Lung (tissue), 12 donors: ENCODE results near the gene C3. TPM values are rescaled to one million over a fixed set of nuclear protein-coding genes. Genes with fewer than 3 reads are reported as not detected.

ENCODE experiments used
- ATAC-seq: fragments of 200-7000 bp; cut with Tn5 transposase; one replicate; pipeline ENCODE4 v1.9.1; 2020; ENCODE audit warnings: moderate number of reproducible peaks; ENCODE audit not compliant: insufficient read depth, low FRiP score
- DNase-seq, 3 donors: peaks; one replicate each; pipeline ENCODE4 v3.0.0-alpha.2; 2013 to 2017
- H3K27ac ChIP-seq, 2 donors: one replicate each; pipeline ENCODE4 v1.5.1; 2013; ENCODE audit warnings: mild to moderate bottlenecking in 2 of 2, moderate library complexity in 2 of 2, control low read depth in 1 of 2, inconsistent platforms in 1 of 2, low read depth in 1 of 2, low read length in 1 of 2
- H3K27me3 ChIP-seq, 3 donors: one replicate each; pipeline ENCODE4 v1.5.1; 2013; ENCODE audit warnings: low read length in 2 of 3; ENCODE audit not compliant: control insufficient read depth in 3 of 3, insufficient read depth in 3 of 3
- H3K36me3 ChIP-seq, 4 donors: one replicate each; pipeline ENCODE4 v1.5.1; 2013; ENCODE audit warnings: low read length in 4 of 4, mild to moderate bottlenecking in 1 of 4, moderate library complexity in 1 of 4; ENCODE audit not compliant: control insufficient read depth in 4 of 4, insufficient read depth in 4 of 4
- H3K4me1 ChIP-seq, 5 donors: one replicate each; pipeline ENCODE4 v1.5.1; 2013; ENCODE audit warnings: low read length in 5 of 5, mild to moderate bottlenecking in 2 of 5, moderate library complexity in 1 of 5; ENCODE audit not compliant: control insufficient read depth in 5 of 5, insufficient read depth in 5 of 5
- H3K4me3 ChIP-seq: one replicate; pipeline ENCODE4 v1.5.1; 2013; ENCODE audit warnings: mild to moderate bottlenecking, control low read depth, moderate library complexity
- H3K9ac ChIP-seq, 2 donors: one replicate each; pipeline ENCODE4 v1.5.1; 2013; ENCODE audit warnings: low read length in 2 of 2, control low read depth in 1 of 2; ENCODE audit not compliant: insufficient read depth in 1 of 2
- H3K9me3 ChIP-seq, 4 donors: one replicate each; pipeline ENCODE4 v1.5.1; 2013; ENCODE audit warnings: low read length in 3 of 4, mild to moderate bottlenecking in 1 of 4, moderate library complexity in 1 of 4; ENCODE audit not compliant: control insufficient read depth in 4 of 4, insufficient read depth in 3 of 4
- WGBS, 2 donors: extraction: QIAGEN DNeasy Blood & Tissue Kit; methylation state at CpG; one replicate each; pipeline ENCODE4 v1.1.7; 2013; 5-methylcytosine and 5-hydroxymethylcytosine counted together
- polyA plus RNA-seq, 2 donors: library from polyadenylated mRNA; stranded (reverse); fragments of 200-250 nt; gene quantifications; one replicate each; pipeline ENCODE4 v1.2.1, GENCODE V29; 2013
- total RNA-seq, 2 donors: library from RNA; depleted of rRNA in 1 of 2; stranded (reverse); fragments of >200 nt in 1 of 2; gene quantifications; one replicate each; pipeline ENCODE4 v1.2.1, GENCODE V29; 2014 to 2021
- TF ChIP-seq, protein P1 (sequence below): IDR thresholded peaks from 2 replicates; pipeline ENCODE4 v1.5.1; 2012; ENCODE audit warnings: mild to moderate bottlenecking; ENCODE audit errors: control extremely low read depth, extremely low read depth
- donor health status: control.
- donor health status: control.
- donor health status: Bipolar disorder and iron deficiency.
- donor health status: healthy.
- donor health status: DM: yes; HTN: yes; CAD: no.

Gene C3
- total and polyA plus RNA-seq, 4 donors: 613 to 1,612 (median 1,252) TPM

GRCh38 chr19:6682607-6683128, 37.8 kb downstream of the C3 start:
- H3K27ac ChIP-seq: no peak overlapping the region
- ATAC-seq: no peak
- H3K27me3 ChIP-seq: peaks cover 0 to 2% (median 0%) of the 10 kb centered on the region in 3 donors
- 75 to 81% methylated on average over 3 of the region's 3 CpGs for WGBS, 2 donors
- peaks cover 0 to 21% (median 0%) of the 10 kb centered on the region in 4 donors for H3K36me3 ChIP-seq
- peaks cover 0 to 2% (median 0%) of the 10 kb centered on the region in 4 donors for H3K9me3 ChIP-seq
- H3K4me1 ChIP-seq: no peaks in the 10 kb centered on the region
- H3K4me3 ChIP-seq: no peak overlapping the region
- TF ChIP-seq, protein P1, sequence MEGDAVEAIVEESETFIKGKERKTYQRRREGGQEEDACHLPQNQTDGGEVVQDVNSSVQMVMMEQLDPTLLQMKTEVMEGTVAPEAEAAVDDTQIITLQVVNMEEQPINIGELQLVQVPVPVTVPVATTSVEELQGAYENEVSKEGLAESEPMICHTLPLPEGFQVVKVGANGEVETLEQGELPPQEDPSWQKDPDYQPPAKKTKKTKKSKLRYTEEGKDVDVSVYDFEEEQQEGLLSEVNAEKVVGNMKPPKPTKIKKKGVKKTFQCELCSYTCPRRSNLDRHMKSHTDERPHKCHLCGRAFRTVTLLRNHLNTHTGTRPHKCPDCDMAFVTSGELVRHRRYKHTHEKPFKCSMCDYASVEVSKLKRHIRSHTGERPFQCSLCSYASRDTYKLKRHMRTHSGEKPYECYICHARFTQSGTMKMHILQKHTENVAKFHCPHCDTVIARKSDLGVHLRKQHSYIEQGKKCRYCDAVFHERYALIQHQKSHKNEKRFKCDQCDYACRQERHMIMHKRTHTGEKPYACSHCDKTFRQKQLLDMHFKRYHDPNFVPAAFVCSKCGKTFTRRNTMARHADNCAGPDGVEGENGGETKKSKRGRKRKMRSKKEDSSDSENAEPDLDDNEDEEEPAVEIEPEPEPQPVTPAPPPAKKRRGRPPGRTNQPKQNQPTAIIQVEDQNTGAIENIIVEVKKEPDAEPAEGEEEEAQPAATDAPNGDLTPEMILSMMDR: no peak
- no peak overlapping the region for H3K9ac ChIP-seq
- no peak for DNase-seq

- Histone ChIP-seq H3K4me3 (no peak overlapping the region), H3K9me3 (peaks cover 0 to 2% (median 0%) of the 10 kb centered on the region in 4 donors), H3K27me3 (peaks cover 0 to 2% (median 0%) of the 10 kb centered on the region in 3 donors), H3K36me3 (peaks cover 0 to 21% (median 0%) of the 10 kb centered on the region in 4 donors), H3K4me1 (no peaks in the 10 kb centered on the region), H3K9ac (no peak overlapping the region), H3K27ac (no peak overlapping the region)
- DNase-seq (no peak), ATAC-seq (no peak)
- 99 to 100% methylated on average over 1 of the region's 1 CpG for WGBS, 2 donors
- TF ChIP-seq, protein P1: no peak
Measured at GRCh38 chr19:6680141-6680540, 40.3 kb downstream of the C3 start.

DNA sequence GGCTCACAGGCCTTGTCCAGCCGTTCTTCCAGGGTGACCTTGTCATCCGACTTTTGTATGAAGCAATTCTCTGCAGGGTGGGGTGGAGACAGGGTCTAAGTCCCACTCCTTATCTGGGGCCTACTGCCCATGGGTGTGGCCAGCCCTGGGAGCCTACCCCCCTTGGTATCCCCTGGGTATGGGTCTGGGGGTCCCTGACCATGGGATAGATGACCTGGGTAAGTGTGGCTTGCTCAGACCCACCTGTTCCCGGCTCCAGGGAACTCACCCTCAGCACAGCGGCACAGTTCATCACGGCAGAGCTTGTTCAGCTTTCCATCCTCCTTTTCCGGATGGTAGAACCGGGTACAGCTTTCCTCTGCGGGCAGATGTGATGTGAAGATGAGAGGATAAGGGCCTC, 41.3 kb downstream of the C3 start:
- Histone ChIP-seq H3K27me3 (peaks cover 0 to 2% (median 0%) of the 10 kb centered on the region in 3 donors), H3K36me3 (peaks cover 0 to 21% (median 0%) of the 10 kb centered on the region in 4 donors), H3K9me3 (no peaks in the 10 kb centered on the region), H3K4me3 (no peak overlapping the region), H3K9ac (no peak overlapping the region), H3K27ac (no peak overlapping the region), H3K4me1 (no peaks in the 10 kb centered on the region)
- WGBS, 2 donors: 81 to 94% methylated on average over 8 of the region's 8 CpGs
- TF ChIP-seq, protein P1: no peak
- ATAC-seq (no peak), DNase-seq (no peak)

DNA sequence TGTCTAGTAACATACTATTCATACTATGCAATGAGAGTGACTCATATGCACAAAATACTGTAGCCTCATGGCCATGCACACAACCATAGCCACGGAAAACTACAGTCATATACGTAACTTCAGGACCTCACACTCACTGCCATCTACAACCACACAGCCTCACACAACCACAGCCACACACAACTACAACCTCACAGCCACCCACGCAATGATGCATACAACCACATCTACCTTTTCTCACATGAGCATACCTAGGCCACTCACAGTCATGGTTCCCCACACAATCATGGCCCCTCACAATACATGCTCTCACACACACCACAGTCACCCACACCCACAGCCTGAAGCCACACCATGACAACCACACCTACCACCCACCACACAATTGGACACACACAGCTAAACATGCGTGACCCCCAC, 41.8 kb downstream of the C3 start:
- Histone ChIP-seq H3K9ac (no peak overlapping the region), H3K27ac (no peak overlapping the region), H3K36me3 (peaks cover 0 to 21% (median 0%) of the 10 kb centered on the region in 4 donors), H3K27me3 (peaks cover 0 to 2% (median 0%) of the 10 kb centered on the region in 3 donors), H3K4me1 (no peaks in the 10 kb centered on the region), H3K9me3 (no peaks in the 10 kb centered on the region), H3K4me3 (peak overlapping the region; percentile 7)
- WGBS, 2 donors: 90 to 92% methylated on average over 4 of the region's 4 CpGs
- ATAC-seq: no peak
- DNase-seq: no peak
- TF ChIP-seq, protein P1: no peak
